Measurements from ENCODE around the gene FKBP10. TPM values are rescaled to one million over a fixed set of nuclear protein-coding genes. Genes with fewer than 3 reads are reported as not detected.
"Not testable (repeated sequence)": the region's sequence is repeated elsewhere in the genome, so short reads cannot be mapped to it uniquely, and the experiment has no call there.

FKBP10 gene
- polyA plus RNA-seq, 1 of the 3 experiments (the other 2 are of a cell fraction): 360 TPM

- TF ChIP-seq GABPA (IDR thresholded peaks at IDR 0.05; ENCODE audit: low read depth): no peak
Observed at GRCh38 chr17:41823580-41823979, 10.8 kb downstream of the FKBP10 start (continued).

GRCh38 chr17:41824086-41824485 lies 11.3 kb downstream of the FKBP10 start:
- Histone ChIP-seq H3K27ac (ENCODE audit: low read depth in 2 of 2, low read length in 1 of 2) (no peak overlapping the region), H3K9me2 (no peaks in the 10 kb centered on the region), H3K27me3 (ENCODE audit: insufficient read depth) (no peaks in the 10 kb centered on the region), H3K4me2 (no peak overlapping the region), H3K9me3 (no peaks in the 10 kb centered on the region), H3K4me1 (ENCODE audit: control insufficient read depth in 1 of 2, insufficient read depth in 2 of 2, low read depth in 1 of 2, low read length in 1 of 2) (no peaks in the 10 kb centered on the region), H3F3A (replicated peaks; ENCODE audit: insufficient read depth) (peaks cover 9% of the 10 kb centered on the region), H3K4me3 (ENCODE audit: low read depth in 2 of 2, low read length in 1 of 2) (no peak overlapping the region), H2AFZ (ENCODE audit: low read depth) (no peak overlapping the region), H4K20me1 (ENCODE audit: insufficient read depth) (no peaks in the 10 kb centered on the region), H3K79me2 (ENCODE audit: insufficient read depth) (no peaks in the 10 kb centered on the region), H3K36me3 (replicated peaks in 1 of 2; ENCODE audit: control insufficient read depth in 1 of 2, insufficient read depth in 2 of 2, low read length in 1 of 2) (peaks cover 3 to 32% of the 10 kb centered on the region in 2 experiments), H3K9ac (no peak overlapping the region)
- 87% methylated on average over 6 of the region's 7 CpGs for WGBS (ENCODE audit: low lambda C conversion rate)
- CTCF ChIA-PET: interaction anchor here (1.0 kb wide), 2 partner anchors 12 to 240 kb away, joined by 3 to 5 read pairs; partner anchors contain the start of gene P3H4
- no peak for TF ChIP-seq EP300 (IDR thresholded peaks at IDR 0.05; ENCODE audit: borderline replicate concordance in 1 of 2, low read depth in 1 of 2, low read length in 1 of 2)
- no peak for TF ChIP-seq SMC3 (IDR thresholded peaks at IDR 0.05; ENCODE audit: low read depth, low read length)
- no peak for DNase-seq
- POLR2A ChIA-PET: interaction anchor here (0.5 to 1.2 kb wide), 2 partner anchors 9 to 20 kb away, joined by 3 read pairs; no protein-coding TSS in a partner anchor

- Histone ChIP-seq H3K9me2 (no peaks in the 10 kb centered on the region), H3K79me2 (ENCODE audit: insufficient read depth) (no peaks in the 10 kb centered on the region), H3F3A (replicated peaks; ENCODE audit: insufficient read depth) (peaks cover 9% of the 10 kb centered on the region), H2AFZ (ENCODE audit: low read depth) (no peak overlapping the region), H3K27me3 (ENCODE audit: insufficient read depth) (no peaks in the 10 kb centered on the region), H3K9me3 (no peaks in the 10 kb centered on the region), H3K4me3 (ENCODE audit: low read depth in 2 of 2, low read length in 1 of 2) (no peak overlapping the region), H3K36me3 (replicated peaks in 1 of 2; ENCODE audit: control insufficient read depth in 1 of 2, insufficient read depth in 2 of 2, low read length in 1 of 2) (peaks cover 5 to 32% of the 10 kb centered on the region in 2 experiments), H3K4me2 (no peak overlapping the region), H3K27ac (ENCODE audit: low read depth in 2 of 2, low read length in 1 of 2) (no peak overlapping the region), H4K20me1 (ENCODE audit: insufficient read depth) (no peaks in the 10 kb centered on the region), H3K9ac (no peak overlapping the region), H3K4me1 (ENCODE audit: control insufficient read depth in 1 of 2, insufficient read depth in 2 of 2, low read depth in 1 of 2, low read length in 1 of 2) (no peaks in the 10 kb centered on the region)
- DNase-seq: no peak
- CTCF ChIA-PET: interaction anchor here (0.9 to 1.5 kb wide), 3 partner anchors 10 to 88 kb away, joined by 3 to 5 read pairs (median 4); no protein-coding TSS in a partner anchor
- TF ChIP-seq IRF3 (IDR thresholded peaks at IDR 0.05; ENCODE audit: low read depth, low read length): no peak
- no peak for TF ChIP-seq CHD2 (IDR thresholded peaks at IDR 0.05; ENCODE audit: low read length, partially characterized antibody)
- TF ChIP-seq MXI1 (IDR thresholded peaks at IDR 0.05; ENCODE audit: low read depth, low read length): no peak
- POLR2A ChIA-PET: interaction anchor here (0.6 kb wide), 1 partner anchor 105 kb away, joined by 3 read pairs; no protein-coding TSS in a partner anchor
- 94% methylated on average over 11 of the region's 19 CpGs for WGBS (ENCODE audit: low lambda C conversion rate)
Observed at GRCh38 chr17:41825175-41825845, 12.5 kb downstream of the FKBP10 start.

GRCh38 chr17:41829961-41830360 lies 17.2 kb downstream of the FKBP10 start:
- H3K9ac ChIP-seq; H3F3A ChIP-seq (replicated peaks; ENCODE audit: insufficient read depth); H3K27ac ChIP-seq (ENCODE audit: low read depth in 2 of 2, low read length in 1 of 2); H3K4me2 ChIP-seq; H3K9me2 ChIP-seq; POLR2A ChIA-PET; H3K27me3 ChIP-seq (ENCODE audit: insufficient read depth); H3K4me3 ChIP-seq (ENCODE audit: low read depth in 2 of 2, low read length in 1 of 2); H2AFZ ChIP-seq (ENCODE audit: low read depth); H4K20me1 ChIP-seq (ENCODE audit: insufficient read depth); DNase-seq; H3K9me3 ChIP-seq; H3K4me1 ChIP-seq (ENCODE audit: control insufficient read depth in 1 of 2, insufficient read depth in 2 of 2, low read depth in 1 of 2, low read length in 1 of 2): not testable (repeated sequence)
- Histone ChIP-seq H3K36me3 (replicated peaks in 1 of 2; ENCODE audit: control insufficient read depth in 1 of 2, insufficient read depth in 2 of 2, low read length in 1 of 2) (peaks cover 34 to 35% of the 10 kb centered on the region in 2 experiments), H3K79me2 (ENCODE audit: insufficient read depth) (peaks cover 11% of the 10 kb centered on the region; the same call in 1 of the 2 replicates)
- CTCF ChIA-PET: interaction anchor here (1.5 kb wide), 1 partner anchor 29 kb away, joined by 10 read pairs; no protein-coding TSS in a partner anchor
- WGBS (ENCODE audit: low lambda C conversion rate): 80% methylated on average over 9 of the region's 10 CpGs
